ENCODE data around the gene SPRYD4.
"Not testable (repeated sequence)": the region's sequence is repeated elsewhere in the genome, so short reads cannot be mapped to it uniquely, and the experiment has no call there.

Gene SPRYD4

DNA sequence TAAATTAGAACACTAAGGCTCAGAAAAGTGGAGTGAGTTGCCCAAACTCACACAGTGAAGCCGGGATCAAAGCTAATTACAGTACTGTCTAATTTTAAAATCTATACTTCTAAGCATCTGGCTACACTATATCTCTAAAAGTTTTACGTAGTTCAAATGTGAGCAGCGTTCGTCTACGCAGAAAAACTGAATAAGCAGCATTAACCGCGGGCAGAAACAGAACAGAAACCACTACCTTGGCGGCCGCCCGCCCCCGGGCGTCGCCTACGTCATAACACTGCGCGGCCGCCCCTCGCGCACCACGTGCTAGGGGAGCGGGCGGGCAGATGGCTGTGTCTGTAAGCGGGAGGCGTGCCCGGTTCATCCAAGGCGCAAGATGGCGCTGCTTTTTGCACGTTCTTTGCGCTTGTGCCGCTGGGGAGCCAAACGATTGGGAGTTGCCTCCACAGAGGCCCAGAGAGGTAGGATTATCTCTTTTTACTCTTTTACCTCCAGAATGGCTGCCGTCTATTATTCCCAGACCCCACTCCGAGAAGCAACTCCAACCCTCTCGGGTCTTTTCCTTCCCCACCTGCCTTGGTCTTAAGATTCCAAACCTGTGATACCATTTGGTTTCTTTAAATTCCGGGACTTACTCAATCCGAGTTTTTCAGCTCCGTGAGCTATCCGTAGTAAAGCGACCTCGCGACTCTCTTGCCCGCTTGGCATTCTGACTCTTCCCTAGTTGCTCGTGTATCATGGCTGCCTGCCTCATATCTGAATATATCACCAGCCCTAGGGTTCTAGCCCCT, at the start of gene SPRYD4:
TSS of gene SPRYD4 (plus strand) at position 363 of the 791 bp plus-strand sequence. CDS start at position 377, 14 bp downstream.
- peak; percentile 90 to 93 for DNase-seq

DNA sequence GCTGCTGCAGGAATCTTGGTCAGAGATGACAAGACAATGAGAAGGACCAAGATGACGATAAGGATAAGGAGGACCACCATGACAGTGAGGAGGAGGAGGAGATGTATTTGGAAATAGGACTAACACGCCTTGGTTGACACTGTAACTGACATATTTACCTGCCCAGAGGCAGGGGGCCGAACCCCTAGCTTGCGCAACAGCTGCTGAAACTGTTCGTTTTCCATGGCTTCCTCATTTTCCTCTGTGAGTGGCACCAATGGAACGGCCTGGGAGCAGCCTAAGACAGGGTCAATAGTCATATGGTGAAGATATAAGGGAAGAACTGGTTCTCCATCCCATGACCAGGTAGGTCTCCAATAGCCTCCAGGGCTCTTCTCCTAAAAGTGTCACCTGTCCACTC, 48.0 kb upstream of the SPRYD4 start:
- DNase-seq, result no peak

- no peak for DNase-seq
Measured at GRCh38 chr12:56425193-56425592, 43.2 kb upstream of the SPRYD4 start.

GRCh38 chr12:56425940-56426438, 42.4 kb upstream of the SPRYD4 start:
- DNase-seq, result no peak

DNA sequence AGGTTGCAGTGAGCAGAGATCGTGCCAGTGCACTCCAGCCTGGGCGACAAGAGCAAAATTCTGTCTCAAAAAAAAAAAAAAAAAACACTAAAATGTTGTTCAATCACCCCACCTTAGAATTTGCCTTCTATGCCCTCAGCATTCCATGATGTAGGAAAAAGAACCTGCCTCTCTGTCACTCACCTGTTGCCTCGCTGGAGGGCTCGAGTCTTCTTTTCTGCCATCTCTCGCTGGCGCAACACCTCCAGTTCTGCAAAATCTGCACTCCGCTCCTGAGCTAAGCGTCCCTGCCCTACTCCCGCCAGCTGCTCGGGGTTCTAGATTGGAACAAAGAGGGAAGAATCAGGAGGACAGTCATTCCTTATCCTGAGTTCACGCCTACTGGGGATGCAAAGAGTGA, 37.1 kb upstream of the SPRYD4 start:
- DNase-seq, result no peak

- no peak for DNase-seq
Measured at GRCh38 chr12:56431850-56432249, 36.5 kb upstream of the SPRYD4 start.

DNA sequence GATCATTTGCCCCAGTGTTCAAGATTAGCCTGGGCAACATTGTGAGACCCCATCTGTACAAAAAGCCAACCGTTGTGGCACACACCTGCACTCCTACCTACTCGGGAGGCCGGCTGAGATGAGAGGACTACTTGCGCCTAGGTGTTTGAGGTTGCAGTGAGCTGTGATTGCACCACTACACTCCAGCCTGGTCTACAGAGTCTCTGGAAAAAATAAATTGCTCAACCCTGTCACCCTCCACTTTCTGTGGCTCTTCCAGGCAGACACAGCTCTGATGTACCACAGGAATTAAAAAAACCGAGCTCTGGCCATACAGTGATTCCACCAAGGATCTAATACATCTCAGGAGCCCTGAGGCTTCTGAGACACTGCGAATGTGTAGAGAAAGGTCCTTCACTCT, 33.5 kb upstream of the SPRYD4 start:
- no peak for DNase-seq

DNA sequence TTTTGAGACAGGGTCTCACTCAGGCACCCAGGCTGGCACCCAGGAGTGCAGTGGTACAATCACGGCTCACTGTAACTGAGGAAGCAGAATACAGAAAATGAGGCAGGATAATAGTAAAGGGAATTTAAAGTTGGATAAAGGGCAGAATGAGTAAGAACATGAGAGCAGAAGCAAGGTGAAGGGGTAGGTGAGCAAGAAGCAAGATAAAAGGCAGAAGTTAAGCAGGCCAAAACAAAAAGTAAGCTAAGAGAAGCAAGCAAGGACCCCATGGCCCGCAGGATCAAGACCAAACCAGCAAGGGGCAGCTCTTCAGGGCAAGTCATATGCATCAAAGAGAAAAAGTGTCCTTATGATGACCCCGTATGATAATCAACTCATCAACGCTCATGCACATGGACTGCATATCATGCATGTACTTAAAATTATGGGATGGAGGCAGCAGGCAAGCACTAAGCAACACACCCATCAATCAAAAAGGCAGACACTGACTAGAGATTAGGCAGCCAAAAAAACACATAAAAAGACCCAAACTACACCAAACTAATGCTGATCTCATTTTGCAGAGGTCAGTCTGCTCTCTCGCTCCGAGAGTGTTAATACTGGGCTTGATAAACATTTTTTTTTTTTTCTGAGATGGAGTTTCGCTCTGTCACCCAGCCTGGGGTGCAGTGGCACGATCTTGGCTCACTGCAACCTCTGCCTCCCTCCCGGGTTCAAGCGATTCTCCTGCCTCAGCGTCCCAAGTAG, 30.8 kb upstream of the SPRYD4 start:
- DNase-seq, result no peak

DNA sequence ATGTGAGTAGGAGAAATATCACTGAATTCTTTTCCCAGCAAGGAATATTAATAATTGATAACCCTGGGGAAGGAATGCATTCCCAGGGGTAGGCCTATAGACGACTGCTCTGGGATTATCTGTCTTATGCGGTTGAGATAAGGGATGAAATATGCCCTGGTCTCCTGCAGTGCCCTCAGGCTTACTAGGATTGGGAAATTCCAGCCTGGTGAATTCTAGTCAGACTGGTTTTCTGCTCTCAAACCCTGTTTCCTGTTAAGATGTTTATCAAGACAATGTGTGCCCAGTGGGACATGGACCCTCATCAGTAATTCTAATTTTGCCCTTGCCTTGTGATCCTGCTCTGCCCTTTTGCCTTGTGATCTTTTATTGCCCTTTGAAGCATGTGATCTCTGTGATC, 25.2 kb upstream of the SPRYD4 start:
- not testable (repeated sequence) for DNase-seq

GRCh38 chr12:56448860-56449621, 19.3 kb upstream of the SPRYD4 start, which contains the start of gene TIMELESS:
TIMELESS (minus strand) TSS chr12:56449426; CDS start chr12:56434170, 15,256 bp downstream.
- DNase-seq, result peak; percentile 84

- no peak for DNase-seq
Measured at GRCh38 chr12:56449622-56449984, 18.8 kb upstream of the SPRYD4 start.

DNA sequence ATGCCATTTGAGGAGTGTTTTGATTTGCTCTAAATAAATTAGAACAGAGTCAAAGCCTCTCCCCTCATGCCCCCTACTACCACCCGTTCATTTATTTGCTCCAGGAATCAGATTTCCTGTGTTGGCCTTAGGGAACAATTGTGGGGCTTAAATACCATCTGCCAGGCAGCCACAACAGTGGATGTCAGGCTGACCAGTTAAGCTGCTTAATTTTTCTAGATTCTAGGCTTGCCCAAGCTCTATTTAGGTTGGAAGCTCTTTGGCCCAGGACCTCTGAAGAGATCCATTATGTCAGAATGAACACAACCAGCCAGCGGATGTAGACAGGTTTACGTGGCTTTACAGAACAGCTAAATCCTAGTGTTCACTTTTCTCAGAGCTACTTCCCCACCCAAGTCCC, 18.1 kb upstream of the SPRYD4 start:
- DNase-seq, result no peak

DNA sequence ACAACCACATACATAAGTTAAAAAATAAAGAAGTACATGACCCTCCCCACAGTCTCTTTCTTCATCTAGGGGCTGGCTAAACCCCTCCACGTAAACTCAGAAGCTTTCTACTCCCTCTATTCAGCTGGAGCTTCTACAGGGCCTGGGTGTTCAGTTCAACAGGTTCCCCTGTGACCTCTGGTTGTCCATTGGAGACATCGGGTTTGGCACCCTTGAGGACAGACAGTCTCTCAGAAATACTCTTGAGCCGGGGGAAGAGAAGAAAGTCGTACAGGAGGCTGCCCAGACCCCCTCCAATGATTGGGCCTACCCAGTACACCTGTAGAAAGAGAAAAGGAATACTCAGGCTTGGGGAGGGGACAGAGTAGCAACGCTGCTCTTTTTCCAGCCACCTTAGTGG, 17.2 kb upstream of the SPRYD4 start:
- DNase-seq, result no peak

GRCh38 chr12:56454557-56454956, 13.8 kb upstream of the SPRYD4 start, which contains the start of gene MIP:
MIP (minus strand) TSS chr12:56454657; CDS start chr12:56454613, 44 bp downstream.
- no peak for DNase-seq

- DNase-seq, result no peak
Measured at GRCh38 chr12:56457817-56458216, 10.6 kb upstream of the SPRYD4 start.

- DNase-seq, result no peak
Measured at GRCh38 chr12:56461235-56462159, 6.9 kb upstream of the SPRYD4 start.

DNA sequence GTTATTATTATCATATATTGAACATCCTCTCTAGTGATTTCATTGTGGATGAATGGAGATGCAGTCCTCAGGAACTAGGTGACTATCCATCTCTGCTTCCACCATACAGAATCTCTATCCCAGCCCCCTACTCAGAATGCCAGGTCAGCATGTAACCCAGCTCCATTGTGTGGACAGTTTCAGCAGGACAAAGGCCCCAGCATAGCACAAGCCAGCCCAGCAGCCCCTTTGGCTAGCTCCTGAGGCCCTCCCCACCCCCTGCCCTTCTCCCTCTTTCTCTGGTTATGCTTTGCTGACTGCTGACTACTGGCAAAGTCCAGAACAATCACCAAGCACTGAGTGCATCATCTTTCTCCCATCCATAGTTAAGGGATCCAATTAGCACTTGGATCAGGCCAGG, 5.8 kb upstream of the SPRYD4 start:
- DNase-seq, result no peak

GRCh38 chr12:56469007-56469930, 891 bp downstream of the SPRYD4 start:
- DNase-seq, result no peak

DNA sequence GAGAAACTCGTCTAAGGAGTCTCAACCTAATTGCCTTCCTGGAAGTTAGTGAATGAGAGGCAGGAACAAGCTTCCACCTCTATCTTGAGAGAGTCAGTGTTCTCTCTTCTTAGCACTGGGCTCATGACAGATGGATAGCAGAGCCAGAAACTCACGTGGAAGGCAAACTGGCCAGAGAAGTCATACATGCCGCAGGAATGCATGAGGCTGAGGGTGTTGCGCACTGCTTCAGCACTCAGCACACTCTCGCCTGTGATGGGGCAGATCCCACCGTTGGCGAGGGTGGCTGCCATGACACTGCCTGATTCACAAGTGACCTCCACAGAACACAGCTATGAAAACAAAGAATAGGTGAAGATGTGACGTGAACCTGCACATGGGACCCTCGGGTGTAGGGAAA, 6.0 kb downstream of the SPRYD4 start:
- no peak for DNase-seq

- DNase-seq, result no peak
Measured at GRCh38 chr12:56476143-56476542, 7.8 kb downstream of the SPRYD4 start.

GRCh38 chr12:56476972-56477432, 8.6 kb downstream of the SPRYD4 start:
- no peak for DNase-seq
